Tibial nerve (tissue), 4 donors: ENCODE measurements around the gene JARID2.

Experiments
- CTCF ChIP-seq, 5 experiments: fragments of 200-600 bp in 3 of 5; fragments of 450-650 bp in 2 of 5; sonication (generic) in 3 of 5; IDR thresholded peaks; one replicate each; pipeline ENCODE4 v1.5.1; 2016 to 2019; ENCODE audit warnings: antibody characterized with exemption in 5 of 5, mild to moderate bottlenecking in 3 of 5, moderate library complexity in 2 of 5
- EP300 ChIP-seq, 2 donors: sonication (generic); formaldehyde crosslinking; IDR thresholded peaks; one replicate each; pipeline ENCODE4 v1.6.1; 2017; ENCODE audit warnings: antibody characterized with exemption in 2 of 2, mild to moderate bottlenecking in 1 of 2
- POLR2A ChIP-seq, 2 donors: fragments of 450-650 bp; IDR thresholded peaks; one replicate each; pipeline ENCODE4 v1.6.1; 2017; ENCODE audit warnings: antibody characterized with exemption in 2 of 2, mild to moderate bottlenecking in 2 of 2, moderate library complexity in 2 of 2

DNA sequence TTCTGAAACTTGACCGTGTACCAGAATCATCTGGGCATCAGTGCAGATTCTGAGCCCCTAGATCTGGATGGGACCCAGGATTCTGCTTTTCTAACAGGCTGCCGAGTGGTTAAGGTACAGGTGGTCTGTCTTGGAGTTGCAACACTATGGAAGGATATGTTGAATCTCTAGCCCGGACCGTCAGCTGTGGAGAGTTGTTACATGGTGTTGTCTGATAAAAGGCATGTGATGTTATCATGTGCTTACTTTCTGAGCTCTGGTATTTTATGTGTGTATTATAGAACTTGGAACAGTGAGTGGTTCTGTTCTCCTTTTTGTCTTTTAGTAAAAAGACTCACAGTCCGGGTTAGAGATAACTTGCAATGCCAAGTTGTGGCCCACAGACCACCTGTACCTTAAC, 123.0 kb downstream of the JARID2 start:
- TF ChIP-seq CTCF (IDR thresholded peaks at IDR 0.05) (no peak), EP300 (IDR thresholded peaks at IDR 0.05) (no peak), POLR2A (IDR thresholded peaks at IDR 0.05) (no peak)
